Erythroblast (primary cell): ENCODE data around the gene WSCD2.
A peak's percentile ranks its signal among the peaks of the same experiment; 100 is the strongest.

Source experiments
- DNase-seq, 2 experiments: peaks; one replicate each; lab custom pipeline; 2025; lab: John Stamatoyannopoulos, UW
- GATA1 ChIP-seq: IDR thresholded peaks from 2 replicates; pipeline ENCODE4 v1.6.1; 2011; ENCODE audit warnings: low read depth, mild to moderate bottlenecking, control low read depth, low read length, moderate library complexity
- POLR2A ChIP-seq: IDR thresholded peaks from 2 replicates; pipeline ENCODE4 v1.6.1; 2011; ENCODE audit warnings: mild to moderate bottlenecking, low read length

Gene WSCD2

DNA sequence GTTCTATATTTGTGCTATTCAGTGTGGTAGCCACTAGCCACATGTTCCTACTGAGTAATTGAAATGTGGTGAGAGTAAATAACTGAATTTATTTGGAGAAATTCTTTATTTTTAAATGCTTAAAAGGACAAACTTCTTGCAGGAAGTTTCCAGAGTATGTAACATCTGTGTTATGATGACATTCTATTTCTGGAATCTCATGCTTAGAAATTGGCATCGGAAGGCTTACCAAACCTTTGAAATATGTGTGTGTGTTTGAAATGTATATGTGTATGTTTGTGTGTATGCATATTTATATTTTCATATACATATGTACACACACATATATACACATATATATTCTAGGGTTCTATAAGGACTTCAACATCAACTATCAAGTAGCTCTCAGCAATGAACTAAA lies 12.4 kb upstream of the WSCD2 start:
- no peak for DNase-seq
- no peak for TF ChIP-seq GATA1
- no peak for TF ChIP-seq POLR2A

DNA sequence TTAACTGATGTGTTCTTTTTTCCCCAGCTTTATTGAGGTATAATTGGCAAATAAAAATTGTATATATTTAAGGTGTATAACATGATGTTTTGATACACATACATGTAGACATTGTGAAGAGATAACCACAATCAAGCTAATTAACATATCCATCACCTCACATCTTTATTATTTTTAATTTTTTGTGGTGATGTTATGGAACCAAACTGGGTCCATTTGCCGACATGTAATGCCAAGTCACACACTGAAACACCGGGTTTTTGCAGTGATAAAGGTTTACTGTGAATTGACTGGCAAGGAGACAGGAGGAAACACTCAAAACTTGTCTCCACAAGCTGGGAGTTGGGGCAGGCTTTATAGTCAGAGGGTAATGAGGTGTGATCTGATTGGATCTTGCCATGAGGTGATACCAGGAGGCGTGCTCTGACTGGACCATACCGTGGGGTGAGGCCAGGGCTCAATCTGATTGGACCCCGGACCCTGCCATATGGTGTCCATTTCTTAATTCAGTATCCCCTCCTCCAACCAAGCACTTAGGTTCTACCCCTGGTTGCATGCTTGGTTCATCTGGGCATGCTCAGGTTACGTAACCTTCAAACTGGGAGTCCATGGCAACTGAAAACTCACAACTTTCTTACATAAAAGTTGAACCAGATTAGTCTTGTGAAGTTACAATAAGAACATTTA lies 11.8 kb upstream of the WSCD2 start:
- TF ChIP-seq POLR2A (peak; percentile 65), GATA1 (no peak)
- DNase-seq, result peak; percentile 44 to 76

GRCh38 chr12:108117902-108118301 lies 11.2 kb upstream of the WSCD2 start:
- TF ChIP-seq POLR2A (no peak), GATA1 (no peak)
- DNase-seq, result peak in 1 of 2 experiments; percentile 34

DNA sequence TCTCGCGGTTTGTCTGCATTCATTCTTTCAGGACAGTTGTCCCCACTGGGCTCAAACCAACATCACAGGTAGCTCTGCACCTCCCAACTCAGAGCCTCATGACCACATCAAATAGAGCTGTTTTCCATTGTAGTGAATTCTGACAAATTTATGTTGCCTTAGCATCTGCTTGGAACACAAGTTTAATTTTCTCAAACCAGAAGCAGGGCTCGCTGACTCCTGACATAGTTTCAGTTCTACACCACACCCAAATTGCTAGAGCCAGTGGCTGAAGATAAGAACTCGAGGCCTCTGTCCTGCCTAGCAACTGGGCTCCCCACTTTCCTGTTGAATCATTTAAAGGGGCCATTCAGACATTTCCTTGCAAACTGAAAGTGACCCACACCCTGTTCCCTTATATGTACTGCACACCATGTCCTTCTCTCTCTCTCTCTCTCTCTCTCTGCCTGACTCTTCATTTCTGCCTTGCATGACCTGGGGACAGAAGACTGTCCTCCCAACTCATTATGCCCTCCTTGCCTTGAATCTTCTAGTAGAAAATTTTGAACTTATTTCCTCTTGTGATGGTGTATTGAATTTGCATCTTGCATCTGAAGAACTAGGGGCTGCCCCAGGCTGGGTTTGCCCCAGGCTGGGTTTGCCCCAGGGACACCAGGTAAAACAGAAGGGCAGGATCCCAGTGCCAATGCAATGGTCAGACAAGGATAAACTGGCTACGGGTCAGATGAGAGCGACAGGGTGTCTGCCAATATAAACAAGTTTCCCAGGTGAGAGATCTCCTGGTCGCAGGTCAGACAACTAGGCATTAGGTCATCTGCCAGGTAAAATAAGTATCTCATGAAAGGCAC lies 9.7 kb upstream of the WSCD2 start:
- TF ChIP-seq POLR2A (peak; percentile 82), GATA1 (no peak)
- peak; percentile 95 to 98 for DNase-seq

GRCh38 chr12:108119974-108120862 lies 8.9 kb upstream of the WSCD2 start:
- TF ChIP-seq POLR2A (no peak), GATA1 (no peak)
- DNase-seq, result peak in 1 of 2 experiments; percentile 25

- TF ChIP-seq POLR2A, result no peak
- DNase-seq, result peak; percentile 17 to 53
Observed at GRCh38 chr12:108120863-108121165, 8.3 kb upstream of the WSCD2 start.

- TF ChIP-seq POLR2A (no peak), GATA1 (no peak)
Observed at GRCh38 chr12:108121320-108121719, 7.8 kb upstream of the WSCD2 start.

DNA sequence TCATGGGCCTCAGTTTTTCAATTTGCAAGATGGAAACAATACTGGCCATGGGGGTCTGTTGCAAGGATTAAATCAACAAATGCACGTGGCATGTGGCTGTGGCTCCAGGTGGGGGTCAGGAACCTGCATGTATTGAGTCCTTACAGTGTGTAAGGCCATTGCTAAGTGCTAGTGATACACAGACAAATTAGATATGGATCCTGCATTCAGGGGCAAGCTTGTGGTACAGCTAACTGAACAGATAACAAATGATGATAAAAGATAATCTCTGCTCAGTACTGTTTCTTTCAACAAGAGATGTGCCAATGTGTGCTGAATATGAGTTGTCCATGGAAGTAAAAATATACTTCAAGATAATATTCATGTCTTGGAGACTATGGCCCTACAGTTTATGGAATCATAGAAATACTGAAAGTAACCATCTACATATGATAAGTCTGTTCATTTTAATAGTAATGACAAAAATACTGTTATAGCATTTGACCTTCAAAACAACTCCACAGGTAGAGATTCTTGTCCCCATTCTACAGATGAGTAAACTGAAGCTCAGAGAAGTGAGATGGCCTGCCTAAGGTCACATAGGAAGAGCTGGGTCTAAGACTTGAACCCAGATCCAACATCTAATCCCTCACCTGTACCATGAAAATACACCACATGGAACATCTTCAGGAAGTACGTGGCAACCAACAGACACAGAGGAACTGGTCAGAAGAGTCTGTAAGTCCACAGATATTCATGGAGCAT lies 7.2 kb upstream of the WSCD2 start:
- TF ChIP-seq GATA1 (no peak), POLR2A (no peak)
- DNase-seq, result peak in 1 of 2 experiments; percentile 60

More at GRCh38 chr12:108121320-108121719, 7.8 kb upstream of the WSCD2 start:
- DNase-seq, result no peak

DNA sequence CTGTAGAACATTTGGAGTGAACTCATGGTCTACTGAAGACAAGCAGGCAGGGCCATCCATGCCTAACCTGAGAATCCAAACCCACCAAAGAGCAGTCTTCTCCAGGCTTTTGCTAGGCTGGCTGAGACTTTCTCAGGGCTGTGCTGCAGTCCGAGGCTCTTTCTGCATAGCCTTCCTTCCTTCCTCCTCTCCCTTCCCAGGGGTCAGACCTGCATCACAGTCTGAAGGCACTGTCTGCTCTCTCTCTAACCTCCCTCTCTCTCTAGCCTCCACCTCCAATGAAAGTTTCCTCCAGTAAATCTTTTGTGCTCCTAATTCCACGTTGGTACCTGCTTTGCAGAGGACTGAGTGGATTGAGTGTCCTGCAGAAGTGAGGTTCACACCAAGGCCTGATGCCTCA lies 6.4 kb upstream of the WSCD2 start:
- peak in 1 of 2 experiments; percentile 20 for DNase-seq
- TF ChIP-seq POLR2A, result no peak
- no peak for TF ChIP-seq GATA1

DNA sequence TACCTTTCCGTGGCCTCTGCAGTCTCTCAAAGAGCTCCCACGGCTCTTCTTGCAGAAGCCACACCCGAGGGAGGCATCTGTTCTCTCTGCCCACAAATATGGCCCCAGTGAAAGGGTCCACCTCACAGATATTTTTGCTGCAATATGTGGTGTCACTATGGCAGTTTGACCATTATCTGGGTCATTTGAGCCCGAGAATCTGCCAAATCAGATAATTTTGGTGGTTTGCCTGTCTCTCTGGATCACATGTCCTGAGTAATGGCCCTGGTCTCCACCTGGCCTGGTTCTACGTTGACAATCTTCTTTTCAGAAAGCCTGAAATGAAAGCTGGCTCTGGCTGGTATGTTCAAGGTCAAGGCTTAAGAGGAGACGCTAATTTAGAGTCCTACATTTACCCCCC lies 5.7 kb upstream of the WSCD2 start:
- TF ChIP-seq GATA1, result no peak
- TF ChIP-seq POLR2A, result peak; percentile 23
- peak; percentile 49 to 88 for DNase-seq

DNA sequence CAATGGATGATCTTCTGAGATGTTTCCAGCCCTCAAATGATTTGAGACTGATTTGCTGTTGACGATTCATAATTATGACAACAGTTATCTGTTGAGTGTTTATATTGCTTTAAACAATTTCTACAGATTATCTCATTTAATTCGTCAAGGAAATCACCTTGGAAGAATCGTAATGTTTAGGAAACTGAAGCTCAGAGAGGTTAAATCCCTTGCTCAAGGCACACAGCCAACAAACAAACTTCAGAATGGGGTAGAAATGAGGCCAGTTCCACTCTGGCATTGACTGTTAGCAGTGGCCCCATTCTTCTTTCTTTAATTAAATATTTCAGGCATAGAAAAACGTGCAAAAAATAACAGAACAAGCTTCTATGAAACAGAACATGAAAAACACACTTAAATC lies 4.0 kb upstream of the WSCD2 start:
- no peak for DNase-seq
- TF ChIP-seq GATA1 (no peak), POLR2A (no peak)

GRCh38 chr12:108126212-108126611 lies 2.9 kb upstream of the WSCD2 start:
- TF ChIP-seq POLR2A, result no peak
- no peak for TF ChIP-seq GATA1
- no peak for DNase-seq

GRCh38 chr12:108126990-108127501 lies 2.0 kb upstream of the WSCD2 start:
- no peak for DNase-seq
- TF ChIP-seq POLR2A (no peak), GATA1 (no peak)
